DND-41 (cell line): ENCODE measurements around the gene LAMA2.

Experiments
- CTCF ChIP-seq: IDR thresholded peaks from 2 replicates; pipeline ENCODE4 v1.5.1; 2012; ENCODE audit warnings: borderline replicate concordance, low read length, moderate library complexity, mild to moderate bottlenecking; ENCODE audit not compliant: poor library complexity, severe bottlenecking; ENCODE audit errors: extremely low read depth
- EZH2 ChIP-seq: IDR thresholded peaks from 3 replicates; pipeline ENCODE4 v1.6.1; 2012; ENCODE audit warnings: borderline replicate concordance, low read depth, mild to moderate bottlenecking, moderate library complexity, low read length, inconsistent platforms; ENCODE audit not compliant: severe bottlenecking

DNA sequence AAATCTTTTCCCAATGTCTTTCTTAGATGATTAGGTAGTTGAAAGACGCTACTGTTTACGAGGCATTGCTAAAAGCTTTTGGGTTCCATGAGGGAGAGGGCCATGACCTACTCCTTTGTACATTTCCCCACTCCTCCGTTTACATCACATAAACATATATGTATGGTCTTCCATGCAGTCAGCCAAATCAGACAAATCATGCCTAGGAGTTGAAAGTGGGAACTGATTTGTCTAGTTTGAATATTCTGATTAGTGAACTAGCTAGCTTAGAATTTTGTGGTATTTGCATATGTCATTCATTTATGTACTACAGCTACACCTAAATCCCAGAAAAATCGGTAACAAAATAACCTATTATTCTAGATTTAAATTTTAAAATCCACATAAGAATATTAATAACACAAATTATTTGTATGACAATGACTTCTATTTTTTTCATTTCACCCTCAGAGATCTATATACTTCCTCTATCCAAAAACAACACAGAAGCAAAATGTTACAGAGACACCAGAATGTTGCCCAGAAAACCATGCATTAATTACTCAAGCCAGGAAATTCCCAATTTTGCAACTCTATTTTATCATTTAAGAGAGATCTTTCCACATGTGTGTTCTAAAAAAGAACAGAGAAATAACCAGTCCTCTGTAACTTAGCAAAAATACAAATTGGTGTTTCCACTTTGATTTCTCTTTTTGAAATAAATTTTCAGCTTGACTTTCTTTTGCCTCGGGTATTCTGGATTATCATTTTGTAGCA, 231.9 kb downstream of the LAMA2 start:
- no peak for TF ChIP-seq CTCF
- TF ChIP-seq EZH2 = no peak
